Fibroblast of upper back skin (primary cell): ENCODE measurements around the gene CYLD.

Experiments
- DNase-seq: peaks from one replicate; pipeline ENCODE4 v3.0.0-alpha.2; 2013

Gene CYLD

GRCh38 chr16:50848755-50849514 lies 107.0 kb downstream of the CYLD start:
- no peak for DNase-seq
